Measurements from ENCODE around the gene VWA3B.
"Not testable (repeated sequence)": the region's sequence is repeated elsewhere in the genome, so short reads cannot be mapped to it uniquely, and the experiment has no call there.

Gene VWA3B

GRCh38 chr2:98137196-98137595 lies 50.2 kb downstream of the VWA3B start:
- DNase-seq (ENCODE audit: low spot score): no peak

DNA sequence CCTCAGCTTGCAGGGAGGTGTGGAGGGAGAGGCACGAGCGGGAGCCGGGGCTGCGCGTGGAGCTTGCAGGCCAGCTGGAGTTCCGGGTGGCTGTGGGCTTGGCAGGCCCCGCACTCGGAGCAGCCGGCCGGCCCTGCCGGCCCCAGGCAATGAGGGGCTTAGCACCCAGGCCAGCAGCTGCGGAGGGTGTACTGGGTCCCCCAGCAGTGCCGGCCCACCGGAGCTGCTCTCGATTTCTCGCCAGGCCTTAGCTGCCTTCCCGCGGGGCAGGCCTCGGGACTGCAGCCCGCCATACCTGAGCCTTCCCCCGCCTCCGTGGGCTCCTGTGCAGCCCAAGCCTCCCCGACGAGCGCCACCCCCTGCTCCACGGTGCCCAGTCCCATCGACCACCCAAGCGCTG lies 52.0 kb downstream of the VWA3B start:
- not testable (repeated sequence) for DNase-seq (ENCODE audit: low spot score)

DNA sequence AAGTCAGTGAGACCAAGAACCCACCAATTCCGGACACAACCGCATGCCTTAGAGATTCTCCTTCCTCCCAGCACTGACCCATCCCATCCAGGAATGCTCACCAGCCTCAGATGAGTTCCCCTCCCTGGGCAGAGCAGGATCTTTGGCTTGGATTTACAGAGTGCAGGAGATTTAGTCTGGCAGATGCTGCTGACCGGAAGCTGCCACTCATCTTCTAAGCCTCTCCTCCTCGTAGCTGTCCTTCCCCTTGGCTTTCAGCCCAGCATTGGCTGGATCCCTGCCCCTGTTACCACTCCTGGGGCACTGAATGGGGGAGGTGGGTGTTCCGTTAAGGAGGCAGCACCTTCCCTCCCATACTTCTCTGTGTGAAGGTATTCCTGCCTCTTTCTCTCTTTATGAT lies 53.2 kb downstream of the VWA3B start:
- DNase-seq (ENCODE audit: low spot score): no peak

- DNase-seq (ENCODE audit: low spot score): no peak
Measured at GRCh38 chr2:98142106-98142791, 55.3 kb downstream of the VWA3B start.

- no peak for DNase-seq (ENCODE audit: low spot score)
Measured at GRCh38 chr2:98145070-98145469, 58.1 kb downstream of the VWA3B start.

DNA sequence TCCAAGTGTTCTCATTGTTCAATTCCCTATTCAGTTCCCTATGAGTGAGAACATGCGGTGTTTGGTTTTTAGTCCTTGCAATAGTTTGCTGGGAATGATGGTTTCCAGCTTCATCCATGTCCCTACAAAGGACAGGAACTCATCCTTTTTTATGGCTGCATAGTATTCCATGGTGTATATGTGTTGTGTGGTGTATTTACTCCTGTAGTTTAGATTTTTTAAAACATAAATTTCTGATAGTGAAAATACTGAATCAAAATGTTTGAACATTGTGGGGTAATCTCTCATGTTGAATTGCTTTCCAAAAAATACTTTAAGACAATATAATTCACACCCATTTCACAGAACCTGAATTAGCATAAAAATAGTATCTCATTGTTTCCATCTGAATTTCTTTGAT lies 60.9 kb downstream of the VWA3B start:
- not testable (repeated sequence) for DNase-seq (ENCODE audit: low spot score)

GRCh38 chr2:98148595-98149332 lies 61.8 kb downstream of the VWA3B start:
- no peak for DNase-seq (ENCODE audit: low spot score)

DNA sequence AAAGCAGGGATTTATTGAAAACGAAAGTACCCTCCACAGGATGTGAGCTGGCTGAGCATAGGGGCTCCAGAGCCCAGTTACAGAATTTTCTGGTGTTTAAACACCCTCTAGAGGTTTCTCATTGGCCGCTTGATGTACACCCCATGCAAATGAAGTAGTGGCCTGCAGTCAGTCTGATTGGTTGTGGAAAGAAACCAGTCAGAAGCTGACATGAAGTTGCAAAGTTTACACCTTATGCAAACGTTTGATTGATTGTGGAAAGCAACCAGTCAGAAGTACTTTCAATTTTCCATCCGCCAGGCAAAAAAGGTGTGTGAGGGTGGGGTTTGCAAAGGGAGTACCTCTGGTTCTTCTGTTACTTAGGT lies 62.3 kb downstream of the VWA3B start:
- peak; percentile 21 for DNase-seq (ENCODE audit: low spot score)

DNA sequence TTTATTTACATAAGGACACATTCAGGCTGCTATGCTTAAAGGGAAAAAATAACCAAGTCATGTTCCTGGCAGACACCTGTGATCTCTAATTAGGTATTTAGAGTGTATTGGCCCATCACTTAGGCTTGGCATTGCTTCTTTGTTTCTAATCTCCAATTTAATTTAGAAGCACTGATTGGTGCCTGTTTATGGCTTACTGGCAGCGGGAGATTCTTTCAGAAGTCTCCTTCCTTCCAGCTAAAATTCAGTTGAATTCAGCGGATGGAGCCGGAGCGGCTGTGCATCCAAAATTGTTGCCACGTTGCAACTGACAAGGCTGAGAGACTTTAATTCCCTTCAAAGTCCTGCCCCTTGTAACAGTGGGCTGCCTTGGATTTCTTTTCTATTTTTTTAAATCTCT lies 66.5 kb downstream of the VWA3B start:
- no peak for DNase-seq (ENCODE audit: low spot score)

DNA sequence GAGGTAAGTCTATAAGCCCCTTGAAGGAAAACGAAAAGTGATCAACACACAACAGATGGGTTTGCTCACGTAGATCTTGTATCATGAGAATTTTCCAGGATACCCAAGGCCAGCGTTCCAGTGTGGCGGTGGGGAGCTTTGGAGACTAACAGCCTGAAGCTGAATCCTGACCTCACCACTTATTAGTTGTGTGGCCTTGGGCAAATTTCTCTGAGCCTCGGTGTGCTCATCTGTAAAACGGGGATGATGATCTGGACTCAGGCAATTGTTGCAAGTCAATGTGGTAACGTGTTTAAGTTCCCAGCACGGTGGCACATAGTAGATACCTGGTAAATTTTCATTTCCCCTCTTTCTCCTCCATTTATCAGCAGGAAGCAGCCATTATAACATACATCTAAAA lies 68.3 kb downstream of the VWA3B start:
- no peak for DNase-seq (ENCODE audit: low spot score)

GRCh38 chr2:98155716-98156115 lies 68.7 kb downstream of the VWA3B start:
- DNase-seq (ENCODE audit: low spot score): no peak

- DNase-seq (ENCODE audit: low spot score): no peak
Measured at GRCh38 chr2:98156304-98156703, 69.3 kb downstream of the VWA3B start.

- DNase-seq (ENCODE audit: low spot score): peak; percentile 41
Measured at GRCh38 chr2:98157557-98157956, 70.6 kb downstream of the VWA3B start.

- no peak for DNase-seq (ENCODE audit: low spot score)
Measured at GRCh38 chr2:98158305-98158704, 71.3 kb downstream of the VWA3B start.

DNA sequence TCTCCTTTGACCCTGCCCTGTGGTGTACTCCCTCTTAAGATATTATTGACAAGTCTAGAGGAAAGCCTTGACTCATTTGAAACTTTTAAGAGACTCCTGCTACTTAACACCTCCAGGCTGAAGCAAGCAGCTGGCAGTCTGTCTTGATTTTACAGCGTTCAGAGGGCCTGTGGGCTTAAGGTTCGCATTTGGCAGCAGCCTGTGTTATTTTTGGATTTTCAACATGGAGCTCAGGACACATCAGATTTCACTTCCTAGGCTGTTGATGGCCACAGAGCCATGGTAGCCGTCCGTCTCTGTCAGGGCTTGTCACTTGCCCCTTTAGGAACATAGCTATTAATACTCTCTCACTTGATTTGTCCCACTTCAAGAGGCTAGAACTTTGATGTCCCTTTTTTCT lies 73.6 kb downstream of the VWA3B start:
- no peak for DNase-seq (ENCODE audit: low spot score)

- DNase-seq (ENCODE audit: low spot score): no peak
Measured at GRCh38 chr2:98161186-98161585, 74.2 kb downstream of the VWA3B start.

DNA sequence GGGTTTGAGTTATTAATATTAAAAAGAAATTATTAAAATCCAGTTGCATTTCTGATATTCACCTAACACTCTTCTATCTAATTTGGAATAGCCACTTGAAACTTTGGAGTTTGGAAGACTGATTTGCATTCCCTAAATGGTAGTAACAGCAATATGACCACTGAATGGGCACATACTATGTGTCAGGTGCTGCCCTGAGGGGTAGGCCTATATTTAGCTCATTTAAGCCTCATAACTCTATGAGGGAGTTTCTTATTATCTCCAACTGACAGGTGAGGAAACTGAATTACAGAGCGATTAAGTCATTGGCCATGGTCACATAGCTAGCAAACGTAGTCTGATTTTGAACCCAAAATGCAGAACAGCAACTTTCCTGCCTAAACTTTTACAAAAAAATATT lies 77.3 kb downstream of the VWA3B start:
- no peak for DNase-seq (ENCODE audit: low spot score)

DNA sequence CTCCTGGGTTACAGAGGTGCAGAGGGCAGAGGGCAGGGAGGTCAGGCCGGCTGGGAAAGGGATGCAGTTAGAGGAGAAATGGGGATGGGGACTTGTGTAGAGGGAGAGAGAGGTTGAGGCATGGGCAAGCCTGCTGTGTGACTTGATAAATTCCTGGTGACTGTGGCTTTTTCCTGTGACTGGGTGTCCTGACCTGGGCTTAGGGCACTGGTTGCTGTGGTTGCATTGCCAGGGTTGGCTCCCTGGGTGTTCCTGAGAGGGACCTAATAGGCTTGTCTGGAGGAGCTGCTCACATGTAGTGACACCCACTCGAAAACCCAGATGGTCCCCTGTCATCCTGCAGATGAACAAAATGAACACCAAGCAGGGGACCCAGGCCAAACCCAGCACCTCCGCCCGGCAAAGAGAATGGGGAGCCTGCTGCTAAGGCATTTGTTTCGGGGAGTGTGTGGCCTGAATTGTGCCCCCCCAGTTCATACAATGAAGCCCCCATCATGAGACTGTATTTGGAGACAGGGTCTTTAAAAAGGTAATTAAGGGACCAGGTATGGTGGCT lies 78.6 kb downstream of the VWA3B start:
- no peak for DNase-seq (ENCODE audit: low spot score)

- DNase-seq (ENCODE audit: low spot score): no peak
Measured at GRCh38 chr2:98167916-98168315, 80.9 kb downstream of the VWA3B start.

- no peak for DNase-seq (ENCODE audit: low spot score)
Measured at GRCh38 chr2:98170076-98170475, 83.1 kb downstream of the VWA3B start.

GRCh38 chr2:98172150-98172765 lies 85.3 kb downstream of the VWA3B start:
- DNase-seq (ENCODE audit: low spot score): no peak

- DNase-seq (ENCODE audit: low spot score): no peak
Measured at GRCh38 chr2:98172951-98173350, 86.0 kb downstream of the VWA3B start.

- peak; percentile 22 for DNase-seq (ENCODE audit: low spot score)
Measured at GRCh38 chr2:98175811-98176210, 88.8 kb downstream of the VWA3B start.

All from NAMALWA (cell line).